H4 (cell line): ENCODE results near the gene ARL10. TPM values are rescaled to one million over a fixed set of nuclear protein-coding genes. Genes with fewer than 3 reads are reported as not detected.

Source experiments
- DNase-seq: peaks from one replicate; pipeline ENCODE4 v3.0.0-alpha.2; 2015; ENCODE audit warnings: low spot score
- total RNA-seq: library from RNA; depleted of rRNA; stranded (reverse); fragments of >200 nt; shearing (Covaris generic); gene quantifications from 2 replicates; pipeline ENCODE4 v1.2.3, GENCODE V29; 2014; rRNA removed

The ARL10 gene
- total RNA-seq: 0.02 TPM in 1 of 2 replicates, not detected in the other

DNA sequence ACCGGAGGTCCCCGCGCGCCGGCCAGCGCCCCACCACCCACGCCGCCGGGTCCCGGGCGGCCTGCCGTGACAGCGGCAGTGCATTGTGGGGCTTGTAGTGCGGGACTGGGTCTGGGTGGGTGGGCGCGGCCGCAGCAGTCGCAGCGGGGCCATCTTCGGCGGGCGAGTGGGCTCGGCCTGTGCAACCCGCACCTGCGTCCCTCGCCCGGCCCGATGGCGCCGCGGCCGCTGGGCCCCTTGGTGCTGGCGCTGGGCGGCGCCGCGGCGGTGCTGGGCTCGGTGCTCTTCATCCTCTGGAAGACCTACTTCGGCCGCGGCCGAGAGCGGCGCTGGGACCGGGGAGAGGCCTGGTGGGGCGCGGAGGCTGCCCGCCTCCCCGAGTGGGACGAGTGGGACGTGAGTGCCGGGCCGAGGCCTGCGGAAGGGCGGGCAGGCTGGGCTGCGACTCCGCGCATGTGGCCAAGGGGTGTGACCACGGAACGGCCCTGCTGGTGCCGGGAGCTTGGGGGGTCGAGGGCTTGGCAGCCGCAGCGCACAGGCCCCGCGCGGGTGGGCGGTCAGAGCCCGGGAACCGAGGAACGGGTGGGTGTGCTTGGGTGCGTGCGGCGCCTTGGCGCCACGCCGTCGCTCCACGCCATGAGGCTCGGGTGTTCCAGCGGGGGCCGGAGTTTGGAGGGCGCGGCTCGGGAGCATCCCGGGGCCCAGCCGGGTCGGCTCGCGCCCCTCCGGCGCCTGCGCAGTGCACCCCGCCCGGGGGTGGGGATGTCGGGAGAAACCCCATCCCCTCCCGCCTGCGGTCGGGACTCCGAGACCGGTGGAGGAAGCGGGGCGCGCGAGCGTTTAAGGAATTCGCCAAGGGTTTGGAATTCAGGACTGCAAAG, at the start of gene ARL10:
TSS of gene ARL10 (plus strand) at position 137 of the 881 bp plus-strand sequence. CDS start at position 214, 77 bp downstream.
- no peak for DNase-seq

DNA sequence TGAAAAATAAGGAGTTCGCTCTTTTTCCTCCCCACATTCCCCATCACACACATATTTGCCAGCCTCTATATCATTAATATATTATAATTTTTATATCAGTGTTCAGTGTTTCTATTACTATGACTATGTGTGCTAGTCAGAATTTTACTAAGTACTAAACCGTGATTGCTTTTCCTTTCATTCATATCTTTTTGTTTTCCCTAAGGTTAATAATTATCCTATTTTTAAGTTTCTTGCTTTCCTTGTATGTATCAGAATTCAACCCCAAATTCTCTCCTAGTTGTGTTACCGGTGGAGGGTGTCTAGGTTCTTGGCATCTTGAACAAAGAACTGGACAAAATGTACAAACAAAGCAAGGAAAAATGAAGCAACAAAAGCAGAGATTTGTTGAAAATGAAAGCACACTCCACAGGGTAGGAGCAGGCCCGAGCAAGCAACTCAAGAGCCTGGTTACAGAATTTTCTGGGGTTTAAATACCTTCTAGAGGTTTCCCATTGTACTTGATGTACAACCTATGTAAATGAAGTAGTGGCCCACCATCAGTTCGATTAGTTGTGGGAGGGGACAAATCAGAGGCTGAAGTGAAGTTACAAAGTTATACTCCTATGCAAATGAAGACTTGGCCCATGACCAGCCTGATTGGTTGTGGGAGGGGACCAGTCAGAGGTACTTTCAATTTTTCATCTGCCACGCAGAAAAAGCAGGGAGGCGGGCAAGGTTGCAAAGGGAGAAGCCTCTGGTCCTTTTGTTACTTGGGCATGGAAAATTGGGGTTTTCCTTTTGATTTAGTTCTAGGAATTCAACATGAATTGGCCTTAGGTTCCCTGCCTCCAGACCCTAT, 47.5 kb upstream of the ARL10 start:
- DNase-seq: no peak

- DNase-seq: no peak
Measured at GRCh38 chr5:176319827-176320554, 45.3 kb upstream of the ARL10 start.

DNA sequence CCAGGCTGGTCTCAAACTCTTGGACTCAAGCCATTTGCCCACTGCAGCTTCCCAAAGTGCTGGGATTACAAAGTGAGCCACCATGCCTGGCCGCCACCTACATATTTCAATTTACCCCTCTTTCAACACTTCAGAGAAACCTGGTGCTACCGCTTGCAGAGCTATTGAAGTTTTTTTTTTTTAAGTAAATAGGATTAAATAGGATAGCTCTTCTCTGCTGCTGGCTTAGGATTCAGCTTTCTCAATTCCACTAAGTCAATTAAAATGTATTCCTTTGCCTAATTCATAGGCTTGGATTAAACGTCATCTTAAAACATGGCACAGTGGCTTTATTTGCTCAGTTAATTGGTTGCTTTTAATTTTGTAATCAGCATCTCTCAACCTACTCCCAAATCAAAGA, 44.7 kb upstream of the ARL10 start:
- no peak for DNase-seq

DNA sequence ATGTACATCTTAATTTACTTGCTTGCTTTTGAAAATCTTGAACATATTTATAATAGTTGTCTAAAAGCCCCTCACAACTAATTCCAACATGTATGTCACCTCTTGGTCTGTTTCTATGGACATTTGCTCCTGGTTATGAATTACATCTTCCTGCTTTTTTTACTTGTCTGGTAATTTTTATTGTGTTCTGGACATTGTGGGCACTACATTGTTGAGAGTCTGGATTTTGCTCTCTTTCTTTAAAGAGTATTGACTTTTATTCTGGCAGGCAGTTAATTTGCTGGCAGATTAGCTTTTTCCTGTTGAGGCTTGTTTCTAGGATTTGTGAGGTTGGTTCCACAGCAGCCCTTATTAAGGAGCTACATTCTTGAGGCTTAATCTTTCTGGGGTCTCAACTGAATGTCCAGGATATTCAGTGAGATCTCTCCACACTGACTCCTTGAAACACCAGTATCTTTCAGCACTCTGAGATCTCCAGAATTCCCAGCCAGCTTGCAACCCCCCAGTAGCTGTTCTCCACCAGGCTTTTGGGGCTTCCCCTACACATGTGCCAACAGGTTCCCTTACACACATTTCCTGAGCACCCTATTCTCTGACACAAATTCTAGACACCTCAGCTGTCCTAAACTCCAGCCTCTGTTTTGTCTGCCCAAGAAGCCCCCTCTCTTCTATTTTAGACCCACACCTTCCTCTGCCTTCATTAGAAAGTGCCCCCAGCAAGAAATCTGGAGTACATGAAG, 31.1 kb upstream of the ARL10 start:
- no peak for DNase-seq

GRCh38 chr5:176337913-176338312, 27.4 kb upstream of the ARL10 start:
- DNase-seq: no peak

GRCh38 chr5:176339304-176339703, 26.0 kb upstream of the ARL10 start:
- DNase-seq: no peak

DNA sequence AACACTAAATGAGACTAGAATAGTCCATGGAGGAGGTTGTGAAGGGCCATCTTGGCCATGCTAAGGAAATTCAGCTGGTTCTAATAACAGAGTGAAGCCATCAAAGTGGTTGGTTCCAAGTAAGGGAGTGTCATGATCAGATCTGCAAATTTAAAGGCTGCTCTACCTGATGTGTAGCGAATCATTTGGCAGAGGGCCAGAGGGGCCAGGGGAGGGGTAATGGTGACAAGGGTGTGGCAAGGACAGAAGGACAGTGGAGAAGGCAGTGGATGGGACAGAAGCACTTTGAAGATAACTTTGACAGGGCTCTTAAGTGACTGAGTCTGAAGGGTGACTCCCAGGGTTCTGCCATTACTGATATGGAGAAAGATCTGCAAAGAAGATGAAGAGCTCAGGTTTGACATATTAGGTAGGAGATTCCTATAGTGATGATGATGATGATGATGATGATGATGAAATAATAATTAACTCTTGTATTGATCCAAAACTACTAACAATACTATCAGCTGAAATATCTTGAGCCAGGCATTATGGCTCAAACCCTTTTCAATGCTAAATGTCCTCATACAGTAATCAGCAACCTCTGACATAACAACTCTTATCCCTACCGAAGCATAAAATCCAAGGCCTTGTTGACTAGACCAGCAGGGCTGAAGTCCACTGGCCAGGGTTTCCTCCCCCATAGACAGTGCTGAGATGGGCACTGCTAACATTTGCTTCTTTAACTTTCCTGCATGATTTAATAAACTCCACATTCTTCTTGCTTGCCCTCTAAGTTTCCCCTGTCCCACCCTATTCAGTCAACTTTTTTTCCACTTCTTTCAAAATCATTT, 23.7 kb upstream of the ARL10 start:
- no peak for DNase-seq

- no peak for DNase-seq
Measured at GRCh38 chr5:176342158-176342483, 23.2 kb upstream of the ARL10 start.

DNA sequence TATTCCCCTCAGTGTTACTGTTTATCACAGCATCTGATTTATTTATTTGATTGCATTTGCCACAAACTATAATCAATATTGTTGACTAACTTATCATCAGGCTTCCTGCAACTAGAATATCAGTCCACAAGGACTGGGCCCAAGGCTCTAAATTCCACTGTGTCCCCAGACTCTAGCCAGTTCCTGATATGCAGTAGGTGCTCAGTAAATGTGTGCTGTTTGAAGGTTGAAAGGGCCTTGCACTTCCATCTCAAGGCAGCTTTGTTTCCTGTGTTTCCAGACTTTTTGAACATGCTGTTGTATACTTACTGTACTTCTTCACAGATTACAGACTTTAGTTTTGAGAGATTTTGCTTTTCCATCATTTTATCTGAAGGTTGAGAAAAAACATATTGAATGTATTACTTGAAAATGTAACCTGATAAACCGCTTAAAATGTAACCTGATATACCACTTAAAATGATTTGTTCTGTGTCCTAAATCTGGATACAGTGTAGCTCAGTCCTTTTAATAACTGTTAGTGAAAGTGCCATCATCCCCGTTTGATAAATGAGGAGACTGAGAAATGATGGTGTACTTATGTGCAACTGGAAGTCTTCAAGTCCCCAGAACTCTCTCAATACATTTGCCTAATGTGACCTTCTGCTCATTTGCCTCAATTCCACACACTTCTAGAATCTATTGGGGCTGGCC, 22.4 kb upstream of the ARL10 start:
- DNase-seq: no peak

DNA sequence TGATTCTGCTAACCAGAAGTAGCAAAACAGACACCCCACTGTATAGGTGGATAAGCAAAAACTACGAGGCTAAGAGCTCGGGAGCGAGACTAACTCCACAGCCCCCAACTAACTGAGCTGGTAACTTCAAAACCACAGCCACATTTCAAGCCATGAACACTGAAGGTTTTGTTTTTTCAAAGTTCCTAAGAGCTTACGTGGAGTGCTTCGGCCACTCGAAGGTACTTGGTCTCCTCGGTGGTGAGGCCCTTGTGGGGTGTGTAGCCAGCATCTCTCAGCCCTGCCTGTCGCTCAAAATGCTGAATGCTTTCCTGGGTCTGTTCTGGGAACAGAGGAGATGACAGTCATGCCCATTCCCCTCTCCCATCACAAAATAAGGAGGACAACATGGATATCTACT, 14.9 kb upstream of the ARL10 start:
- no peak for DNase-seq

DNA sequence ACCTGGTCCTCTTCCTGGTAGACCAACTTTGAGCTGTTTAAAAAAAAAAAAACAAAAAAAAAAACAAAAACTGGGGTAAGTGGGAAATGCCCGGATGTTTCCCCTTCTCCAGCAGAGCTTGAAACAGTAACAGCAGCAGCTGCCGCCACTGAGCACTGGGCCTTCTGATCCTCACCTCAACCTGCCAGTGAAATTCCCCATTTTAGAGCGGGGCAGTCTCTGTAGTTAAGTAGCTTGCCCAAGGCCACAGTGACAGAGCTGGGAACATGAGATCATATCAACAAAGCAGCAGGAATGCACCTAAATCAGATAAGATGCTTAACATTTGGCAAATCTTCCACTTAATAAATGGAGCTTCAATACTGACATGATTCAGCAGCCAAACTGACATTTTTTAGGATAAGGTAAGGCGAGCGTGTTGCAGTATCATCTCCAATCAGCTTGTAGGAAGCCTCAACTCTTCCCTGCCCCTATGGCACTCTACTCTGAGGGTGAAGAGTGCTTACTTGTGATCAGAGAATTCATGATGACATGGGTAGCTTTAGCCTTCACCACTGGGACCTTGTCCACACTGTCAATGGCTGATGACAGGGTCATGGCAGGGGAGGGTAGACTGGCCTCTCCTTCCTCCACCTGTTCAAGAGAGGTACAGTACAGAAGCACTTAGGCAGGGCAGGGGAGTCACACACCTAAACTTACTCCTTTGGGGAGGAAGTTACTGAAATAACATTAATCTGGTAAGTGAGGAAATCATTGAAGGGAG, 13.0 kb upstream of the ARL10 start:
- DNase-seq: no peak

DNA sequence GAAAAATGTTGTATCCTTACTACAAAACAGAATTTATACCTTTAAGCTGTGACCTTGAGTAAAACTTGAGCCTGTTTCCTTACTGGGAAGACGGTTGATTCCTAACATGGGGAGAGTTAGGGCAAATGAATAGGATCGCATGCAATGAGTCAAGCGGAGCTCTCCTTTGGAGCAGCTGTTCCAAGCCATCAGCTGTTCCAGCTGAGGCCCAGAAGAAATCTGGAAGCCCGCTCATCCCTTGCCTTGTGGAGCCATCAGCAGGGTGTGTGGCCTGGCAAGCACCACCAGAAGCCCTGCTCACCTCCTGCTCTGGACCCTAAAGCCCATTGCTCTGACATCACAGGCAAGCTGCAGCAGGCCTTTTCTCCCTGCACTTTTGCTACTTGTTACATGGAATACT, 11.8 kb upstream of the ARL10 start:
- no peak for DNase-seq

GRCh38 chr5:176355400-176356178, 9.7 kb upstream of the ARL10 start:
- DNase-seq: no peak

- DNase-seq: no peak
Measured at GRCh38 chr5:176356179-176356566, 9.1 kb upstream of the ARL10 start.

DNA sequence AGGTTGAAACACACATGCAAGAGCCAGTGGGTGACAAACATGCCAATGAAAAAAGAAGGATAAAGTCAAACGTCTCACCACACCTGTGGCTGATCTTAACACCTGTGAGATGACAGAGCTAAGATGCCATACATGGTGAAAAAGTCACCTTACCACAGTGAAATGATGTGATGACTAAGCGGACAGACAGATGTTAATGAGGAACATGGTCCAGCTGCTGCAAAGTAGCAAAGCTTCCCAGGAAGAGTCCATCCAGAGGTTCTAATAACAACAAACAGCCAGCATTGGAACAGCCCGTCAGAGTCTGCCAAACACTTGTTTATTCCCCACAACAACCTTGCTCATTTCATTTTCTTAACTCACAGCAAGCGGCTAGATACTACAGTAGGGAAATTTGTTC, 5.6 kb upstream of the ARL10 start:
- DNase-seq: no peak

GRCh38 chr5:176360894-176361436, 4.3 kb upstream of the ARL10 start:
- DNase-seq: no peak
